M059J (cell line): ENCODE measurements around the gene SSX2IP. TPM values are rescaled to one million over a fixed set of nuclear protein-coding genes. Genes with fewer than 3 reads are reported as not detected.

Experiments used
- DNase-seq: peaks from one replicate; pipeline ENCODE4 v3.0.0-alpha.2; 2012; ENCODE audit warnings: low read depth
- total RNA-seq: library from RNA; depleted of rRNA; stranded (reverse); fragments of >200 nt; shearing (Covaris generic); gene quantifications from 2 replicates; pipeline ENCODE4 v1.2.3, GENCODE V29; 2014

The SSX2IP gene
- total RNA-seq, 1 experiment from 2014 or later: 45.5 TPM

- no peak for DNase-seq
Measured at GRCh38 chr1:84709131-84709530, 18.9 kb upstream of the SSX2IP start.

GRCh38 chr1:84708031-84708430, 17.8 kb upstream of the SSX2IP start:
- no peak for DNase-seq

GRCh38 chr1:84705513-84705912, 15.3 kb upstream of the SSX2IP start:
- no peak for DNase-seq

GRCh38 chr1:84704872-84705417, 14.7 kb upstream of the SSX2IP start:
- DNase-seq: no peak

- DNase-seq: no peak
Measured at GRCh38 chr1:84703431-84703830, 13.2 kb upstream of the SSX2IP start.

- no peak for DNase-seq
Measured at GRCh38 chr1:84702143-84702542, 11.9 kb upstream of the SSX2IP start.

- DNase-seq: no peak
Measured at GRCh38 chr1:84701376-84701775, 11.1 kb upstream of the SSX2IP start.

GRCh38 chr1:84700070-84700469, 9.8 kb upstream of the SSX2IP start:
- DNase-seq: no peak

- DNase-seq: peak; percentile 93
Measured at GRCh38 chr1:84698151-84699110, 8.2 kb upstream of the SSX2IP start.

GRCh38 chr1:84693785-84694184, 3.5 kb upstream of the SSX2IP start:
- DNase-seq: peak; percentile 18

- peak; percentile 17 for DNase-seq
Measured at GRCh38 chr1:84693005-84693404, 2.7 kb upstream of the SSX2IP start.

GRCh38 chr1:84692391-84692790, 2.1 kb upstream of the SSX2IP start:
- DNase-seq: no peak

GRCh38 chr1:84691122-84691783, 992 bp upstream of the SSX2IP start:
- no peak for DNase-seq

- peak; percentile 61 for DNase-seq
Measured at GRCh38 chr1:84689514-84690396, 506 bp downstream of the SSX2IP start.

GRCh38 chr1:84688463-84689061, 1.7 kb downstream of the SSX2IP start:
- peak; percentile 24 for DNase-seq

- DNase-seq: peak; percentile 66
Measured at GRCh38 chr1:84687714-84688462, 2.4 kb downstream of the SSX2IP start.

GRCh38 chr1:84686223-84686622, 4.0 kb downstream of the SSX2IP start:
- no peak for DNase-seq

GRCh38 chr1:84683508-84683907, 6.8 kb downstream of the SSX2IP start:
- DNase-seq: no peak

- DNase-seq: no peak
Measured at GRCh38 chr1:84682047-84682446, 8.2 kb downstream of the SSX2IP start.

- DNase-seq: no peak
Measured at GRCh38 chr1:84677415-84678099, 12.7 kb downstream of the SSX2IP start.
